Endothelial cell of umbilical vein (primary cell): ENCODE measurements around the gene EXOC3L1. TPM values are rescaled to one million over a fixed set of nuclear protein-coding genes. Genes with fewer than 3 reads are reported as not detected.

ENCODE experiments used
- BruUV-seq: library from RNA; stranded (reverse); fragments of 400-500 nt; replicated peaks from 2 replicates; lab custom pipeline; 2021; lab: Mats Ljungman, UMichigan
- CTCF ChIA-PET: fragments of 300-600, 350-600 bp; sonication (Branson Sonifier 250); formaldehyde crosslinking; loops from one replicate; lab custom pipeline; 2021; ENCODE audit warnings: antibody characterized with exemption, inconsistent platforms; lab: Charles Lee
- POLR2A ChIA-PET: fragments of 300-600, 350-600 bp; sonication (Branson Sonifier 250); formaldehyde crosslinking; loops from one replicate; lab custom pipeline; 2021; ENCODE audit warnings: antibody characterized with exemption, inconsistent platforms; lab: Charles Lee
- DNase-seq: peaks from one replicate; pipeline ENCODE4 v3.0.0-alpha.2; 2011; ENCODE audit warnings: low read depth, low spot score
- FAIRE-seq: peaks from 2 replicates; lab custom pipeline; 2011; peaks lifted over from hg19 to GRCh38; lab: Jason Lieb, UNC
- H2AFZ ChIP-seq: 2 replicates; pipeline ENCODE4 v1.6.0; 2012; ENCODE audit warnings: low read depth, low read length, control low read depth, inconsistent platforms
- H3K27ac ChIP-seq: 2 replicates; pipeline ENCODE4 v1.5.1; 2011; ENCODE audit warnings: low read depth, mild to moderate bottlenecking, control low read depth, low read length, moderate library complexity; ENCODE audit not compliant: insufficient read depth
- H3K27me3 ChIP-seq, 2 experiments: 2 replicates each; pipeline versions ENCODE4 v1.6.0 to v1.6.1; 2011; ENCODE audit warnings: low read length in 2 of 2, mixed read lengths in 1 of 2; ENCODE audit not compliant: control insufficient read depth in 2 of 2, insufficient read depth in 2 of 2
- H3K36me3 ChIP-seq, 2 experiments: 2 replicates in 1 of 2; 3 replicates in 1 of 2; pipeline ENCODE4 v1.5.1; 2011; ENCODE audit warnings: low read length in 2 of 2, mild to moderate bottlenecking in 1 of 2, moderate library complexity in 1 of 2; ENCODE audit not compliant: control insufficient read depth in 2 of 2, insufficient read depth in 2 of 2; ENCODE audit errors: extremely low read depth in 1 of 2
- H3K4me1 ChIP-seq: 3 replicates; pipeline ENCODE4 v1.5.1; 2011; ENCODE audit warnings: mild to moderate bottlenecking, low read length; ENCODE audit not compliant: control insufficient read depth, insufficient read depth; ENCODE audit errors: extremely low read depth
- H3K4me2 ChIP-seq: 2 replicates; pipeline ENCODE4 v1.6.1; 2011; ENCODE audit warnings: low read length, control low read depth, mixed read lengths; ENCODE audit not compliant: insufficient read depth
- H3K4me3 ChIP-seq, 3 experiments: fragments of 200-600 bp in 1 of 3; sonication (generic), shearing (Covaris generic) in 1 of 3; replicated peaks in 1 of 3; 2 replicates each; pipeline ENCODE4 v1.5.1; 2011 to 2016; ENCODE audit warnings: control low read depth in 3 of 3, low read length in 3 of 3, mild to moderate bottlenecking in 2 of 3, inconsistent platforms in 1 of 3, low read depth in 1 of 3, moderate library complexity in 1 of 3; ENCODE audit not compliant: insufficient read depth in 1 of 3
- H3K79me2 ChIP-seq: 2 replicates; pipeline ENCODE4 v1.6.0; 2012; ENCODE audit warnings: low read length, inconsistent platforms; ENCODE audit not compliant: control insufficient read depth, insufficient read depth
- H3K9ac ChIP-seq: replicated peaks from 2 replicates; pipeline ENCODE3; 2011; ENCODE audit warnings: low read length, control low read depth; ENCODE audit not compliant: insufficient read depth; ENCODE audit errors: extremely low read depth
- H3K9me1 ChIP-seq: replicated peaks from 3 replicates; pipeline ENCODE4 v1.6.0; 2011; ENCODE audit warnings: mild to moderate bottlenecking, low read length; ENCODE audit not compliant: control insufficient read depth, insufficient read depth; ENCODE audit errors: extremely low read depth
- H3K9me3 ChIP-seq: replicated peaks from 2 replicates; pipeline ENCODE4 v1.5.1; 2012; ENCODE audit warnings: low read length, inconsistent platforms; ENCODE audit not compliant: control insufficient read depth, insufficient read depth
- H4K20me1 ChIP-seq: replicated peaks from 2 replicates; pipeline ENCODE3; 2011; ENCODE audit warnings: mild to moderate bottlenecking, low read length; ENCODE audit not compliant: control insufficient read depth, insufficient read depth; ENCODE audit errors: extremely low read depth
- CTCF ChIP-seq, 2 donors: IDR thresholded peaks; 1 replicate in 1 of 2; 2 replicates in 1 of 2; pipeline ENCODE4 v1.5.1; 2011; ENCODE audit warnings: low read length in 2 of 2, mild to moderate bottlenecking in 2 of 2, moderate library complexity in 2 of 2, control low read depth in 1 of 2, inconsistent platforms in 1 of 2, low read depth in 1 of 2; ENCODE audit not compliant: insufficient read depth in 1 of 2; ENCODE audit errors: extremely low read depth in 1 of 2
- EZH2 ChIP-seq: IDR thresholded peaks from 2 replicates; pipeline ENCODE4 v1.6.1; 2012; ENCODE audit warnings: borderline replicate concordance, low read depth, mild to moderate bottlenecking, moderate library complexity, low read length, inconsistent platforms; ENCODE audit not compliant: severe bottlenecking
- FOS ChIP-seq: IDR thresholded peaks from 2 replicates; pipeline ENCODE4 v1.6.1; 2011; ENCODE audit warnings: mild to moderate bottlenecking, low read length, moderate library complexity, borderline replicate concordance; ENCODE audit not compliant: insufficient read depth
- GATA2 ChIP-seq: IDR thresholded peaks from 2 replicates; pipeline ENCODE4 v1.7.0; 2011; ENCODE audit warnings: low read depth, mild to moderate bottlenecking, moderate library complexity, mixed read lengths, low read length; ENCODE audit not compliant: insufficient read length, insufficient read depth
- MAX ChIP-seq: IDR thresholded peaks from 2 replicates; pipeline ENCODE4 v1.6.1; 2011; ENCODE audit not compliant: insufficient read depth, insufficient read length
- MYC ChIP-seq: IDR thresholded peaks from one replicate; pipeline ENCODE4 v1.6.1; 2011; ENCODE audit warnings: mild to moderate bottlenecking, low read depth, low read length
- POLR2A ChIP-seq: IDR thresholded peaks from 2 replicates; pipeline ENCODE4 v1.6.1; 2012; ENCODE audit warnings: low read depth, mild to moderate bottlenecking, control low read depth, low read length
- POLR2AphosphoS5 ChIP-seq: IDR thresholded peaks from 2 replicates; pipeline ENCODE4 v1.6.1; 2012; ENCODE audit warnings: low read depth, mild to moderate bottlenecking, control low read depth, low read length, moderate library complexity; ENCODE audit not compliant: insufficient read depth
- dilution Hi-C: fragments of 300-500 bp; cut with MboI; formaldehyde crosslinking; loops from one replicate; pipeline ENCODE4 v1.15.0; 2019; ENCODE audit warnings: low sequenced_read_pairs; ENCODE audit not compliant: extremely low pct_ligation_motif_present
- intact Hi-C: fragments of 100-400 bp; cut with micrococcal nuclease; formaldehyde crosslinking; loops from one replicate; pipeline ENCODE4 v1.10.0; 2022
- polyA plus RNA-seq, 4 experiments: library from polyadenylated mRNA; depleted of rRNA in 3 of 4; stranded (reverse) in 3 of 4; unstranded in 1 of 4; fragments of >200 nt; gene quantifications; 2 replicates each; pipeline versions ENCODE4 v1.2.1 to v1.2.3, GENCODE V29; 2011 to 2012; ENCODE audit warnings: missing spikeins in 1 of 4
- total RNA-seq: library from RNA; stranded (reverse); gene quantifications from 2 replicates; pipeline ENCODE4 v1.2.3, GENCODE V29; 2021

The EXOC3L1 gene
- total and polyA plus RNA-seq, 2 donors (not counting 3 experiments of a cell fraction or from before 2014, with no cell fraction given): 10.8 to 11.6 TPM

GRCh38 chr16:67148221-67148620 lies 41.7 kb downstream of the EXOC3L1 start:
- no peak overlapping the region for H3K9ac ChIP-seq
- peaks cover 0 to 5% of the 10 kb centered on the region in 2 experiments for H3K27me3 ChIP-seq
- H3K27ac ChIP-seq: no peak overlapping the region
- H4K20me1 ChIP-seq: no peaks in the 10 kb centered on the region
- ChIA-PET POLR2A (no interaction called here), CTCF (interaction anchor here (1.0 to 1.5 kb wide), 2 partner anchors 37 to 66 kb away, joined by 3 to 4 read pairs; no protein-coding TSS in a partner anchor)
- H3K9me1 ChIP-seq: no peaks in the 10 kb centered on the region
- BruUV-seq: no TSS peak
- H3K36me3 ChIP-seq: peaks cover 2 to 37% of the 10 kb centered on the region in 2 experiments
- H3K79me2 ChIP-seq: no peaks in the 10 kb centered on the region
- no peaks in the 10 kb centered on the region for H3K9me3 ChIP-seq
- peaks cover 3% of the 10 kb centered on the region for H3K4me1 ChIP-seq
- no peak for DNase-seq
- intact Hi-C loops: no loop called here
- FAIRE-seq: no peak
- TF ChIP-seq POLR2AphosphoS5: no peak
- no peak for TF ChIP-seq FOS
- TF ChIP-seq MAX: no peak
- TF ChIP-seq MYC: no peak
- no peak for TF ChIP-seq GATA2
- TF ChIP-seq EZH2: no peak
- TF ChIP-seq POLR2A: no peak
- TF ChIP-seq CTCF (IDR thresholded peaks at IDR 0.05; ENCODE audit: extremely low read depth in 1 of 2, insufficient read depth in 1 of 2, low read depth in 1 of 2, low read length in 2 of 2): no peak
- no peak overlapping the region for H3K4me2 ChIP-seq
- dilution Hi-C loops: no loop called here
- H3K4me3 ChIP-seq: no peak overlapping the region
- no peak overlapping the region for H2AFZ ChIP-seq
